ENCODE results near the gene PPP2R5D.

DNA sequence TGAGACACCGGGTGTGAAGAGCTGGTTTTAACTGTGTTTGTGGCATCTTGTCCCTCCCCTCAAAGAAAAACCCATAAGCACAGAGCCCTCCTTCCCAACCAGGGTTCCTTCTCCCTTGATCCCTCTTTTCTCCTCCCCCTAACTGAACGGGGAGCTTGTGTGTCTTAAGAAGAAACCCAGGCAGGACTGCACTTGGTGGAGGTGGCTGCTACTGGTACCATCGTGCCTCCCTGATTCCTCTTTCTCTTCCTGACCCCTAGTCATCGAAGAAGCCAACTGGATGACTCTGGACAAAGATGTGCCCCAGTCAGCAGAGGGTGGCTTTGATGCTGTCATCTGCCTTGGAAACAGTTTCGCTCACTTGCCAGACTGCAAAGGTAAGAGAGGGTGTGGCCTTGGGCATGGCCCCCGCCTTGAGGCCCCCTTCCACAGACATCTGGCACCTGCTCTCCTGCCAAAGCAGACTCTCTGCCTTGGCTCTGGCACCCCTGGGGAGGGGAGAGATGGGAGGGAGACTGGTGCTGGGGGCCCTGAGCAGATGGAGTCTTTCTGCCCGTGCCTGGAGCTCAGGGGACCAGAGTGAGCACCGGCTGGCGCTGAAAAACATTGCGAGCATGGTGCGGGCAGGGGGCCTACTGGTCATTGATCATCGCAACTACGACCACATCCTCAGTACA, 21.7 kb upstream of the PPP2R5D start:
- TF ChIP-seq POLR2AphosphoS5 (IDR thresholded peaks at IDR 0.05; ENCODE audit: low read depth, low read length) (no peak), POLR2A (IDR thresholded peaks at IDR 0.05; ENCODE audit: low read depth, low read length) (no peak), TAF1 (IDR thresholded peaks at IDR 0.05; ENCODE audit: borderline replicate concordance, low read depth, low read length) (no peak)

All from GM12892 (cell line).